ENCODE measurements around the gene ACADVL. TPM values are rescaled to one million over a fixed set of nuclear protein-coding genes. Genes with fewer than 3 reads are reported as not detected.
A peak's percentile ranks its signal among the peaks of the same experiment; 100 is the strongest.

Gene ACADVL
- polyA plus RNA-seq, 3 donors: 152 to 1,231 (median 154) TPM

DNA sequence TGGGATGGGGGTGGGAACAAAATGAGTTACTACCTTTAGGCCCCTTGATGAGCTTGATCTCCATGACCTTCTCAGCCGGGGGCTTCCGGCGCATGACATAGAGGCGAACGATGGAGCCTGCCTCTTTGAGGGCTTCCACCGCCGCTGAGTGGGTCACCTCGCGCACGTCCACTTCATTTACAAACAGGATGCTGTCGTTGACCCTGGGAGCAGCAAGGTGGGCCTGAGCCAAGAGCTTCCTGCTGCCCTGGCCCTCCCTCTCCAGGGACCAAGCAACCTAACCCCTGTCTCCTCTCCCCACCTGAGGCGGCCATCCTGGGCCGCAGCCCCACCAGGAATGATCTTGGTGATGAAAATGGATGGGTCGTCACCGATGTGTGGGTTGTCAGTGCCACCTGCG, 16.3 kb upstream of the ACADVL start:
- WGBS (ENCODE audit: insufficient coverage): 96% methylated on average over 14 of the region's 16 CpGs
- no peak overlapping the region for H3K27ac ChIP-seq (ENCODE audit: low read depth in 1 of 2, low read length in 2 of 2)

GRCh38 chr17:7204336-7204735, 15.4 kb upstream of the ACADVL start:
- no peaks in the 10 kb centered on the region for H3K27me3 ChIP-seq (ENCODE audit: control insufficient read depth in 2 of 2, insufficient read depth in 2 of 2, low read length in 2 of 2)
- H3K4me3 Mint-ChIP-seq: peak overlapping the region; percentile 79 to 87
- H2AFZ ChIP-seq (ENCODE audit: insufficient read depth, low read depth, low read length, poor library complexity, severe bottlenecking): no peak overlapping the region
- H3K27me3 Mint-ChIP-seq (ENCODE audit: low read depth in 3 of 3): peaks cover 1 to 10% (median 1%) of the 10 kb centered on the region in 3 donors
- H3K79me2 ChIP-seq (ENCODE audit: insufficient read depth, low read length): peaks cover 15% of the 10 kb centered on the region
- H3K9me3 Mint-ChIP-seq: no peaks in the 10 kb centered on the region
- H3K4me2 ChIP-seq (replicated peaks; ENCODE audit: extremely low read depth, low read length, poor library complexity, severe bottlenecking): peak overlapping the region; percentile 82
- peaks cover 31 to 52% of the 10 kb centered on the region in 2 donors for H3K36me3 Mint-ChIP-seq
- H3K4me1 Mint-ChIP-seq: peaks cover 28% of the 10 kb centered on the region
- peak overlapping the region; percentile 62 for H3K9ac ChIP-seq (ENCODE audit: insufficient read depth, low read length, poor library complexity, severe bottlenecking)
- DNase-seq: peak in 1 of 3 donors; percentile 15
- no peak for TF ChIP-seq CTCF (IDR thresholded peaks at IDR 0.05)
- H3K4me1 ChIP-seq (ENCODE audit: control insufficient read depth in 1 of 2, insufficient read depth in 2 of 2, low read length in 2 of 2): peaks cover 15 to 17% of the 10 kb centered on the region in 2 donors
- H3K36me3 ChIP-seq (replicated peaks in 1 of 2; ENCODE audit: control insufficient read depth in 1 of 2, insufficient read depth in 2 of 2, low read length in 2 of 2): peaks cover 28 to 34% of the 10 kb centered on the region in 2 donors
- 83% methylated on average over 8 of the region's 15 CpGs for WGBS (ENCODE audit: insufficient coverage)
- H3K27ac Mint-ChIP-seq: peak overlapping the region; percentile 55 to 98 (median 94)
- H3K27ac ChIP-seq (ENCODE audit: low read depth in 1 of 2, low read length in 2 of 2): peak overlapping the region; percentile 60 to 79
- intact Hi-C loops (cut with micrococcal nuclease): no loop called here
- H3K4me3 ChIP-seq (replicated peaks in 1 of 3; ENCODE audit: low read depth in 2 of 3, low read length in 3 of 3): peak overlapping the region; percentile 9 to 78 (median 54)
- peaks cover 26% of the 10 kb centered on the region for H4K20me1 ChIP-seq (ENCODE audit: insufficient read depth, low read length)
- H3K9me3 ChIP-seq (replicated peaks in 1 of 2; ENCODE audit: control insufficient read depth in 1 of 2, insufficient read depth in 1 of 2, low read length in 2 of 2): no peaks in the 10 kb centered on the region

More for the DNA sequence above, 16.3 kb upstream of the ACADVL start:
- no peak for TF ChIP-seq CTCF (IDR thresholded peaks at IDR 0.05)
- H3K4me3 Mint-ChIP-seq: peak overlapping the region in 1 of 2 donors; percentile 35
- Histone ChIP-seq H3K79me2 (ENCODE audit: insufficient read depth, low read length) (peaks cover 6% of the 10 kb centered on the region), H3K9ac (ENCODE audit: insufficient read depth, low read length, poor library complexity, severe bottlenecking) (no peak overlapping the region), H3K9me3 (replicated peaks in 1 of 2; ENCODE audit: control insufficient read depth in 1 of 2, insufficient read depth in 1 of 2, low read length in 2 of 2) (no peaks in the 10 kb centered on the region), H2AFZ (ENCODE audit: insufficient read depth, low read depth, low read length, poor library complexity, severe bottlenecking) (no peak overlapping the region), H3K36me3 (replicated peaks in 1 of 2; ENCODE audit: control insufficient read depth in 1 of 2, insufficient read depth in 2 of 2, low read length in 2 of 2) (peaks cover 28 to 34% of the 10 kb centered on the region in 2 donors), H3K4me3 (replicated peaks in 1 of 3; ENCODE audit: low read depth in 2 of 3, low read length in 3 of 3) (no peak overlapping the region), H3K27me3 (ENCODE audit: control insufficient read depth in 2 of 2, insufficient read depth in 2 of 2, low read length in 2 of 2) (no peaks in the 10 kb centered on the region), H3K4me1 (ENCODE audit: control insufficient read depth in 1 of 2, insufficient read depth in 2 of 2, low read length in 2 of 2) (peaks cover 15 to 17% of the 10 kb centered on the region in 2 donors), H3K4me2 (replicated peaks; ENCODE audit: extremely low read depth, low read length, poor library complexity, severe bottlenecking) (no peak overlapping the region), H4K20me1 (ENCODE audit: insufficient read depth, low read length) (peaks cover 17% of the 10 kb centered on the region)
- no peak for DNase-seq
- H3K36me3 Mint-ChIP-seq: peaks cover 31 to 56% of the 10 kb centered on the region in 2 donors
- H3K9me3 Mint-ChIP-seq: no peaks in the 10 kb centered on the region
- peaks cover 28% of the 10 kb centered on the region for H3K4me1 Mint-ChIP-seq
- H3K27ac Mint-ChIP-seq: peak overlapping the region in 6 of 7 donors; percentile 74 to 98 (median 90)
- peaks cover 1 to 10% (median 1%) of the 10 kb centered on the region in 3 donors for H3K27me3 Mint-ChIP-seq (ENCODE audit: low read depth in 3 of 3)
- intact Hi-C loops (cut with micrococcal nuclease): no loop called here

Data from CD14-positive monocyte (primary cell).